Retinal pigment epithelial cell (primary cell): ENCODE results near the gene FBXW11.

Experiments used
- DNase-seq: peaks from one replicate; pipeline ENCODE4 v3.0.0-alpha.2; 2010; ENCODE audit warnings: low read depth
- H3K4me3 ChIP-seq: 2 replicates; pipeline ENCODE4 v1.5.1; 2011; ENCODE audit warnings: mild to moderate bottlenecking, low read length, control low read depth, moderate library complexity
- CTCF ChIP-seq: conservative IDR thresholded peaks from 2 replicates; pipeline ENCODE4 v1.5.1; 2011; ENCODE audit warnings: low read depth, low read length, control low read depth, inconsistent platforms

Gene FBXW11

DNA sequence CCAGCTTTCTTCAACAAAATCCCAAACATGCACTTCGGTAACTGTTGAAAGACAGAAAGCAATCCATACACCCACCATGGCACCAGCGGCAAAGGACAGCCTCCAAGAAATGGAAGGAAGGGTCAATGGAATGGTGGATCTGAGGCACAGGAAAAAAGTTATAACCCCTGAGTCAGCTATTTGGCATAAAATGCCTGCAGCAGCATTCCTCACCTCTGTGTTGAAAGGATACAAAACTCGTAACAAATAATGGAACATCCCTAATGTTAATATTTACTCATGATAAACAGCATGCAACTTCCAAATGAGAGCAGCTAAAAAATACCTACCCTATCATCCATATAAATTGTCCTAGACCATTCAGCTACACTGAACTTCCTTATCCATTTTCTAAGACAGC is 9.4 kb downstream of the FBXW11 start:
- no peak for DNase-seq
- TF ChIP-seq CTCF: no peak
- no peak overlapping the region for H3K4me3 ChIP-seq

DNA sequence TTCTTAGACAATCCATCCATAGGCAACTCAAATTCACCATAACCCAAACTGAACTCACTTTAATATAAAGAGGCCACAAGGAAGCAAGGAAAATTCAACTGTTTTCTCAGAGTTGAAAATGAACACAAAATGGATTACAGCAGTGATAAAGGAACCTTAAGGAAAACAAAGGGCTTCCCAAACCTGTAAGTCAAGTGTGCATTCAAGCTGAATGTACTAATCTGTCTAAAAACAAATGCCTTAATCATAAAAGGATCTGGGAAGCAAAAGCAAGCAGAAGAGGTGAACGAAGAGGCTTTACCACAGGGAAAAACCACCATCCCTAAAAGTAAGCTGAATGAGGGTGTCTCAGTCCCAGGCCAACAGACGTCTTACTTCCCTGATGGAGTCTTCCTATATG is 13.6 kb downstream of the FBXW11 start:
- H3K4me3 ChIP-seq: no peak overlapping the region
- DNase-seq: no peak
- TF ChIP-seq CTCF: no peak

- DNase-seq: no peak
- H3K4me3 ChIP-seq: no peak overlapping the region
- no peak for TF ChIP-seq CTCF
Observed at GRCh38 chr5:171992305-171992704, 14.1 kb downstream of the FBXW11 start.

DNA sequence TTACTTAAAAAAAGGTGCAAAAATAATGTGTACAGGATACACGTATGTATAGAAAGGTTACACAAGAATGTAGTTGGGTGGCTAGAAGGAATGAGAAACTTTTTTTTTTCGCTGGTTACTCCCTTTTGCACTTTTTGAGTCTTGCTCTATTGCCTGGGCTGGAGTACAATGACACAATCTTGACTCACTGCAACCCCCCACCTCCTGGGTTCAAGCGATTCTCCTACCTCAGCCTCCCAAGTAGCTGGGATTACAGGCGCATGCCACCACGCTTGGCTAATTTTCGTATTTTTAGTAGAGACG is 15.8 kb downstream of the FBXW11 start:
- TF ChIP-seq CTCF: no peak
- DNase-seq: no peak
- no peak overlapping the region for H3K4me3 ChIP-seq

GRCh38 chr5:171989946-171990712 is 16.3 kb downstream of the FBXW11 start:
- TF ChIP-seq CTCF: no peak
- DNase-seq: no peak
- no peak overlapping the region for H3K4me3 ChIP-seq

- H3K4me3 ChIP-seq: no peak overlapping the region
- DNase-seq: no peak
- no peak for TF ChIP-seq CTCF
Observed at GRCh38 chr5:171989276-171989675, 17.2 kb downstream of the FBXW11 start.

GRCh38 chr5:171986772-171987171 is 19.7 kb downstream of the FBXW11 start:
- no peak for TF ChIP-seq CTCF
- no peak overlapping the region for H3K4me3 ChIP-seq
- no peak for DNase-seq
